ENCODE measurements around the gene VN1R5. TPM values are rescaled to one million over a fixed set of nuclear protein-coding genes. Genes with fewer than 3 reads are reported as not detected.
"Not testable (repeated sequence)": the region's sequence is repeated elsewhere in the genome, so short reads cannot be mapped to it uniquely, and the experiment has no call there.

The VN1R5 gene
- total RNA-seq, 2 donors from 2014 or later: not detected

GRCh38 chr1:247268390-247269045 is 12.6 kb downstream of the VN1R5 start:
- DNase-seq (ENCODE audit: low spot score): no peak
- intact Hi-C loops (cut with DNase I): no loop called here

DNA sequence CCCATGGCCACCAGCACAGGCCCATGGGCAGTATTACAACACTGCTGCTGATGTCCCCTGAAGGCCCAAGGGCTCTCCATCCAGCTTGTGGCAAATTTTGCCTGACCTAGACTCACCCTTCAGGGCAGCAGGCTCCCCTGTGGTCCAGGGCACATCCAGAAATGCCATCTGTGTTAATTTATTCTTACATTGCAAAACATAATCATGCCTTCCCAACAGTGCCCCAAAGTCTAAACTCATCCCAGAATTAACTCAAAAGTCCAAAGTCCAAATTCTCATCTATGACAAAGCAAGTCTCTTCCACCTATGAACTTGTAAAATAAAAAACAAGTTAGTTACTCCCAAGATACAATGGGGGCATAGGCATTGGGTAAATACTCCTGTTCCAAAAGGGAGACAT is 13.3 kb downstream of the VN1R5 start:
- intact Hi-C loops (cut with DNase I): no loop called here
- DNase-seq (ENCODE audit: low spot score): no peak

- intact Hi-C loops (cut with DNase I): no loop called here
- DNase-seq (ENCODE audit: low spot score): no peak
These were observed 14.1 kb downstream of the VN1R5 start for GRCh38 chr1:247270003-247270402.

DNA sequence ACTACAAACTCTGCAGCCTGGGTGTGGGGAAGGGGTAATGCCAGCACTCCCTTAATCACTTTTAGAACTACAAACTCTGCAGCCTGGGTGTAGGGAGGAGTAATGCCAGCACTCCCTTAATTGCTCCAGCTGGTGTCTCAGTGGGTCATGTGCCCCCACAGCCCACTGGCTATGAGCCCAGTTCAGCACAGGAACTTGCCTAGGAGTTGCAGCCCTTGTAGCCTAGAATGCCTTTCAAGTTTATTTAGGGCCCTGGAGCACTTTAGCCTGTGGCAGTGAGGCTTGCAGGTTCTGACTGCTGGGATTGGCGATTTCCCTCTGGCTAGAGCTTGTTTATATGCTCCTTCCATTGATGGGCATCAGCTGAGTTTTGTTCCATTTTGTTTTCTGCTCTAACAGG is 17.1 kb downstream of the VN1R5 start:
- intact Hi-C loops (cut with DNase I): no loop called here
- DNase-seq (ENCODE audit: low spot score): no peak

DNA sequence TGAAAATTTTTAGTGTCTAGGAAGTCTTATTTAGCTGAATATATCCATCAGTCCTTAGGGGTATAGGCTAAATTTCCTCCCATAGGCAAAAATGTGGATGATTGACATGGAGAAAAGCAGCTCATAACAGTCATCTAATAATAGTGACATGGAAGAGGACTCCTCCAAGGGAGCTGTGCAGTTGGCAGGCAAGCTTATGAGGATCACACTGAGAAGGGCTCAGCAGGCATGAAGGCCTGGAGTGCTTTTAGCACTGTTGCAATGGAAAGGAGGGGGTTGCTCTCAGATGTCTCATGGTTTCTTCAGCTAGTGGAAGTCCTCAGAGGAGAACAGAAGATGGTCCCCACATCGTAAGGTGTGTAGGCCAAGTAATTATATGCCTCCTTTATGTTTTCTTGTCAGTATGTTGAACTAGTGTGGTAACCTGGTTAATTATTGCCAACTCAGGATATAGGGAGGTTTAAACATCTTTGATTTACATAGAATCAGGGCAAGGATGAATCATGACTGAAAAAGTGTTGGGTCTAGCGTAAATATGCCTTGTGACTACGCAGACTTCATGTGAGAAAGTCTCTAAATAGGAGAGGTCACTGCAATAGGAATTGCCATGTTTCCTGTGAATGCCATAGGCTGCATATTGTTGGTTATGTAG is 18.9 kb downstream of the VN1R5 start:
- no peak for DNase-seq (ENCODE audit: low spot score)
- intact Hi-C loops (cut with DNase I): no loop called here

GRCh38 chr1:247277191-247277590 is 21.3 kb downstream of the VN1R5 start:
- intact Hi-C loops (cut with DNase I): no loop called here

GRCh38 chr1:247281001-247281574 is 25.2 kb downstream of the VN1R5 start:
- intact Hi-C loops (cut with DNase I): no loop called here
- no peak for DNase-seq (ENCODE audit: low spot score)

More at GRCh38 chr1:247277191-247277590, 21.3 kb downstream of the VN1R5 start:
- DNase-seq (ENCODE audit: low spot score): no peak

DNA sequence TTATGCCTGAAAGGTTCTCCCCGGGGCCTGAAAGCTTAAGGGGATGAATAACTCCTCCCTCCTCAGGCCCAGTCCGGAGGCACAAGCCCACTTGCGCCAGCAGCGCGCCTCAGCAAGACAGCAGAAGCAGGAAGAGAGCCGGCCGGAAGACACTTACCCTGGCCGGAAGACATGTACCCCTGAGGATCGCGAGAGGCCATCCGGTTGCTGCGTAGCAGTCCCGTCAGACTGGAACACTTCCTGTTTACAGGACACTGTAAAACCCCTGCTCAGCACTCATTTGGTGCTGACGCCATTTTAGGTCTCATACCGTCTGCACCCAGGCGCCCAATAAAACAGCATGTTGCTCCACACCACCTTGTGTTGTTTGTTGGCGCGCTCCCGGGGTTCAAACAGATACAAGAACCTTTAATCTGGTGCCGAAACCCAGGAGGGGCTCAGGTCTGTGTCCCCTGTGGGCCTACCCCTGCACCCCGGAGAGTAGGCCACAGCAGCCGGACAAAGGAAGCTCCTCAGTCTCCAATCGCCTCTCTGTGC is 30.3 kb downstream of the VN1R5 start:
- peak; percentile 56 for DNase-seq (ENCODE audit: low spot score)
- intact Hi-C loops (cut with DNase I): no loop called here

DNA sequence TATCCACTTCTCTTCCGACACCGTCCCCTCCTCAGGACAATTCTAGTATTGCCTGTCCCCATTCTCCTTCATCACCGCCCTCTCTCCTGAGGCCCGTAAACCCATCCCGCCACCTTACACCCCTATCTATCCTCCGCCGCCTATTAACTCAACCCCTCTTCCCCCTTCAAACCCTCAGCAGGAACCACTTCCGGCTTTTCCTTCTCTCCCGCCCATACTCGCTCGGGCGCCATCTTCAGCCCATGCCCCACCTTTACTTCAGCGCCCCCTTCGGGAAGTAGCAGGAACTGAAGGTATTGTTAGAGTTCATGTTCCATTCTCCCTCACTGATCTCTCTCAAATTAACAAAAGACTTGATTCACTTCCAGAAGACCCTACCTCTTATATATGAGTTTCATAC is 31.6 kb downstream of the VN1R5 start:
- intact Hi-C loops (cut with DNase I): no loop called here
- no peak for DNase-seq (ENCODE audit: low spot score)

GRCh38 chr1:247288341-247288740 is 32.5 kb downstream of the VN1R5 start:
- DNase-seq (ENCODE audit: low spot score): no peak
- intact Hi-C loops (cut with DNase I): no loop called here

DNA sequence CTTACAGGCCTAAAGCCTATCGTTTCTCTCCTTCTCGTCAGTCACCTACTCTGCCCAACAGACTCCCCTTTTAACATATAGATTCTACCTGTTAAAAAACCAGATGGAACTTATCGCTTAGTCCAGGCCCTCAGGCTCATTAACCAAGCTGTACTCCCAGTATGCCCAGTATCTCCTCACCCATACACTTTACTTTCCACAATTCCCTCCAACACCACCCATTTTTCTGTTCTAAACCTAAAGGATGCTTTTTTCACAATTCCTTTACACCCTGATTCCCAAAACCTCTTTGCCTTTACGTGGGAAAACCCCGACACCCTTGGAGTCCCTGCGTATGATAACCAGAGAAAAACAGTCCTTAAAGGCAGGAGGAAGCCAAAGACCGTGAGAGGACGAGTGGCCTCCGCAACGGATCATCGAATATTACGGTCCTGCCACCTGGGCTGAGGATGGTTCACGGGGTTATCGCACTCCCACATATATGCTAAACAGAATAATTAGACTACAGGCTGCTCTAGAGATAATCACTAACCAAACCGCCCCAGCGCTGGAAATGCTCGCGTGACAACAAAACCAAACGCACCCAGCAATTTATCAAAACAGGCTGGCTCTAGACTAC is 33.5 kb downstream of the VN1R5 start:
- DNase-seq (ENCODE audit: low spot score); intact Hi-C loops (cut with DNase I): not testable (repeated sequence)

- intact Hi-C loops (cut with DNase I): no loop called here
- DNase-seq (ENCODE audit: low spot score): no peak
These were observed 34.7 kb downstream of the VN1R5 start for GRCh38 chr1:247290576-247290975.

- no peak for DNase-seq (ENCODE audit: low spot score)
- intact Hi-C loops (cut with DNase I): no loop called here
These were observed 35.3 kb downstream of the VN1R5 start for GRCh38 chr1:247291161-247291560.

- intact Hi-C loops (cut with DNase I): no loop called here
- no peak for DNase-seq (ENCODE audit: low spot score)
These were observed 36.1 kb downstream of the VN1R5 start for GRCh38 chr1:247291833-247292561.

DNA sequence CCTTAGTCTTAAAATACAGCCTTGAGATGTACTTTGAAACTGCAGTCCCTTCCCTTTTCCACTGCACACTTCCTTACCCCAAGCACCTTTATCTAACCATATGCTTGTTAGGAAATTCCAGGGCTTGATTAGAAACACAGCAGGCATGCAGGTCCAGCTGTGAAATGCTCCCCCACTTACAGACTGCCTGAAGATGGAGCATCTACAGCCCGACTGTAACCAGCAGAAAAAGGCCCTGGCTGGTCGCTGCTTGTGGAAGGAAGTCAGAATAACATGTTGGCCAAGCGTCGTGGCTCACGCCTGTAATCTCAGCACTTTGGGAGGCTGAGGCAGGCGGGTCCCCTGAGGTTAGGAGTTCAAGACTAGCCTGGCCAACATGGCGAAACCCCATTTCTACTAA is 37.2 kb downstream of the VN1R5 start:
- DNase-seq (ENCODE audit: low spot score): no peak
- intact Hi-C loops (cut with DNase I): no loop called here

GRCh38 chr1:247294282-247294681 is 38.4 kb downstream of the VN1R5 start:
- DNase-seq (ENCODE audit: low spot score): no peak
- intact Hi-C loops (cut with DNase I): no loop called here

GRCh38 chr1:247295274-247295684 is 39.4 kb downstream of the VN1R5 start:
- intact Hi-C loops (cut with DNase I): no loop called here
- no peak for DNase-seq (ENCODE audit: low spot score)

DNA sequence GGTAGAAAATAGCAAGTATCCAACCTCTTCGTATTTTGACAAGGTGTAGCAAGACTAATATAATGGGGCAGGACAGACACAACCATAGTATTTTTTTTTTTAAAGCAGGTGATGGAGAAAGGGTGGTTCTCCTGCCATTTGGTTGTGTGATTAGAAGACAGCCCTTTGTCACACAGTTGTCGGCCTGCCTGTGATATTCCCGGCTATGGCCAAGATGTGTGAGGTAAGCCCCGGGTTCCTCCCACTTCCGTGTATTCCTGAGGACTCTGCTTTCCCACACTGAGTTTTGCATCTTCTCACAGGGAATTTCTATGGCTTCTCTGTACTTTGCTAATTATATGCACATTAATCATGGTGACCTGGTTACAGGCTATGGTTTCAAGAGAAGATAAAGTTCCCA is 39.9 kb downstream of the VN1R5 start:
- no peak for DNase-seq (ENCODE audit: low spot score)
- intact Hi-C loops (cut with DNase I): no loop called here

- intact Hi-C loops (cut with DNase I): no loop called here
- no peak for DNase-seq (ENCODE audit: low spot score)
These were observed 40.8 kb downstream of the VN1R5 start for GRCh38 chr1:247296599-247297180.

Data from posterior vena cava (tissue), 2 donors.